Hindlimb muscle (tissue), 1 donor: ENCODE data around the gene ST6GALNAC1. TPM values are rescaled to one million over a fixed set of nuclear protein-coding genes. Genes with fewer than 3 reads are reported as not detected.
"Not testable (repeated sequence)": the region's sequence is repeated elsewhere in the genome, so short reads cannot be mapped to it uniquely, and the experiment has no call there.

Experiments used
- DNase-seq: peaks from one replicate; pipeline ENCODE4 v3.0.0-alpha.2; 2013
- polyA plus RNA-seq: library from polyadenylated mRNA; unstranded; fragments of 120-200 nt; gene quantifications from one replicate; pipeline ENCODE4 v1.2.1, GENCODE V29; 2013; ENCODE audit not compliant: insufficient read length

The ST6GALNAC1 gene
- polyA plus RNA-seq, 1 donor, result 0.62 TPM

- not testable (repeated sequence) for DNase-seq
Measured at GRCh38 chr17:76611080-76611749, 32.3 kb downstream of the ST6GALNAC1 start.

GRCh38 chr17:76606685-76607084 is 36.9 kb downstream of the ST6GALNAC1 start:
- DNase-seq, result not testable (repeated sequence)

DNA sequence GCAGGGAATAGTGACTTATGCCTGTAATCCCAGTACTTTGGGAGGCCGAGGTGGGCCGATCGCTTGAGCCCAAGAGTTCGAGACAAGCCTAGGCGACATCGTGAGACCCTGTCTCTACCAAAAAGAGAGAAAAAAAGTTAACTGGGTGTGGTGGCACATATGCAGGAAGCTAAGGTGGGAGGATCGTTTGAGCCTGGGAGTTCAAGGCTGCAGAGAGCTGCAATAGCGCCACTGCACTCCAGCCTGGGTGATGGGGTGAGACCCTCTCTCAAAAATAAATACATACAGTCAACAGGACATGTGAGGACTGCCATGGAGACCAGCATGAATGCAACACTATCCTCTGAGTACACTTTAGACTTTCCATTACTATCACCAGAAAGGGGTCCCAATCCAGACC is 42.5 kb downstream of the ST6GALNAC1 start:
- no peak for DNase-seq

GRCh38 chr17:76599694-76600460 is 43.7 kb downstream of the ST6GALNAC1 start:
- no peak for DNase-seq

DNA sequence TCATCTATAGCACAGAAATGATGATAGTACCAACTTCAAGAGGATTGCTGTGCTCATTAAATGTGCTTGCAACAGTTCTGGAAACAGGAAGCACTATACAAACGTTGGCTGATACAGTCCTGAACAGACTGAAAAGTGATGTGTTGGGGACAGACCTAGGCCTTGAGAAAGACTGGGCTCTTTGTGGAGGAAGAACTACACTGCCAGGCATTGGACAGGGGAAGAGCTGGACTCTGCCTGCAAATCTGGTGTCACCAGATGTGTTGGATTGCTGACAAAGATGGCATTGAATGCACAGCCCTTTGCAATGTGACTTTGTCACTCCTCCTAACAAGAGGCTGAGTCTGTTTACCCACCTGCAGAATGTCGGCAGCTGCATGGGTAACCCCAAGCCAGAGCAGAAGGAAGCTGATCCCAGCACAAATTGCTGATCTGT is 45.5 kb downstream of the ST6GALNAC1 start:
- no peak for DNase-seq

GRCh38 chr17:76597156-76598003 is 46.2 kb downstream of the ST6GALNAC1 start:
- DNase-seq, result no peak

DNA sequence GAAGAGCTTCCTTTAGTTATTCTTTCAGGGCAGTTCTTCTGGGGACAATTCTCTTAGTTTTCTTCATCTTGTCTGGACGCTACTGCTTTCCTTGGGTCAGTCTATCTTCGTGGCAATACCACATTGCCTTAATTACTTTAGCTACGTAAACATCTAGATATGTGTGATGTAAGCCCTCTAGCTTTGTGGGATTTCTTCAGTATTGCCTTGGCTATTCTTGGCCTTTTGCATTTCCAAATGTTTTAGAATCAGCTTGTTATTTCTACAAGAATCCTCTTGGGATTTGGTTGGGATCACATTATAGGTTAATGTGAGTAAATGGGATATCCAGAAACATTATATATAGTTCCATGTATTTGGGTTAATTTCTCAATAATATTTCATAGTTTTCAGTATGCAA is 48.9 kb downstream of the ST6GALNAC1 start:
- no peak for DNase-seq

- no peak for DNase-seq
Measured at GRCh38 chr17:76593959-76594358, 49.6 kb downstream of the ST6GALNAC1 start.

DNA sequence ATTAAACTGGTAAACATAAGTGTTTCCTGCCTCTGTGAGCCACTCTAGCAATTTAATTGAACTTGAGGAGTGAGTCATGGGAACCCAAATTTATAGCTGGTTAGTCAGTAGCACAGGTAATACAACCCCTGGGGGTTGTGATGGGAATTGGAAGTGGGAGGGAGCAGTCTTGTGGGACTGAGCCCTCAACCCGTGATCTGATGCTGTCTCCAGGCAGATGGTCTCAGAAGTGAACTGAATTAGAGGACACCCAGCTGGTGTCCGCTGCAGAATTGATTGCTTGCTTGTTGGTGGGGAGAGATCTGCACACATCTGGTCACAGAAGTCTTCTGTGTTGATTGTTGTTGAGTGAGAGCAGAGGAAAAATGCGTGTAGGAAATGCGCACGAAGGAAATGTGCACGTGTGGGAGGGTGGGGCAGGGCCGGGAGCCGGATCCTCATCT is 50.2 kb downstream of the ST6GALNAC1 start:
- no peak for DNase-seq

DNA sequence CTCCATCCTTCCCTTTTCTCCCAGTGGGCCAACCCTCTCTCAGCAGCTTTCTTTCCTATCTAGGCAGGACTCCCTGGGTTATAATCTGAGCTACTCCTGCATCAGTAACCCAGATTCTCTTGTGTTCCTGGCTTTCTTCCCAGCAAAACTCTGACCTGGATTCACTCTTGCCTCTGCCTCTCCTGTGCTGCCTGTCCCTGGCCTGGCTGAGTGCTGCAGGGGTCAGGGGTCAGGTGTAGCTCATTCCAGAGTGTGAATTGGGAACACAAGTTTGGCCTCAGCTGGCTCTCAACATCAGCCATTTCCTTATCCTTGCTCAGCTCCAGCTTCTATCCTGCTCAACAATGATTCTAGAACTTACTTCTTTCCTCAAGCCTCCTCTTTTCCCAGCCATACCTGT is 55.4 kb downstream of the ST6GALNAC1 start:
- DNase-seq, result no peak

GRCh38 chr17:76586741-76587487 is 56.6 kb downstream of the ST6GALNAC1 start:
- no peak for DNase-seq

DNA sequence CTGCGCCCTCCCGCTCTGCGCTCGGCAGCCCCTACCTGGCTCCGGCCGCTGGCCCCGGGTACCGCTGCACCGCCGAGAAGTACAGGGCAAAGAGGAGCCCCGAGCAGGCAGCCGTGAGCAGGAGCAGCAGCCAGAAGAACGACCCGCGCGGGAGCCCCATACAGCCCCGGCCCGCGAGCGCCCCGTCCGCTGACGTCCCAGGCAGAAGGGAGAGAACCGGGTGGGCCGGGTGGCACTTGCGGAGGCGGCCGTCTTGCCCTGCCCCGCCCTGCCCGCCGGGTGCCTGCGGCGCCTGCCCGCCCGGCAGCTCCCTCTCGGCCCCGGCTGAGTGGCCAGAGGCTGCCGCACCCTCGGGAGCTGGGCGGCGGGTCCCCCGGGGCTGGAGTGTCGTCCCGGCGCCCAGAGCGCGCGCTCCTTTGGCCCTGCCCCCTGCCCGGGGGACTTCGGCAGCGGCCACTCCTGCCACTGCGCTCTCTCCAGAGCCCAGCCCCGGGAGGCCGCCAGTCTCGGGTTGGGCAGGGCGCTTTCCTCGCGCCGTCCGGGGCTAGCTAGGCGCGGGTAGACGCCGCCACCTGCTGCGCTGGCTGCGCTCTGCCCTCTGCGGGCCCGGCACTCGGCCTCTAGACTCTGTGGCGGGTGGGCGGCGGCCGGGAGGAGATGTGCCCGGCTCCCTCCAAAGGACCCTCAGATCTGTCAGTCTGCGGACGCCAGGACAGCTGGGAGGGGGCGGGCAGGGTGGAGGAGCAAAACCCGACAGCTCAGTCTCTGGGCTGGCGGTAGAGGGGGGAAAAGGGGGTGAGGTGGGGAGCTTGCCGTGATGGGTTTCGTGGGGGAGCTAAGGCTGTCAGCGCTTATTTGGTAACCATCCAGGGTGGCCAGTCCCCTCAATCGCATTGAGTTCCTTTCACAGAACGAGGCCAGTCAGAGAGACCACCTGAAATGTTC is 57.6 kb downstream of the ST6GALNAC1 start, which contains the start of gene ST6GALNAC2:
TSS of gene ST6GALNAC2 (minus strand) at position 212 of the 945 bp plus-strand sequence. CDS start at position 160, 52 bp downstream.
- no peak for DNase-seq

DNA sequence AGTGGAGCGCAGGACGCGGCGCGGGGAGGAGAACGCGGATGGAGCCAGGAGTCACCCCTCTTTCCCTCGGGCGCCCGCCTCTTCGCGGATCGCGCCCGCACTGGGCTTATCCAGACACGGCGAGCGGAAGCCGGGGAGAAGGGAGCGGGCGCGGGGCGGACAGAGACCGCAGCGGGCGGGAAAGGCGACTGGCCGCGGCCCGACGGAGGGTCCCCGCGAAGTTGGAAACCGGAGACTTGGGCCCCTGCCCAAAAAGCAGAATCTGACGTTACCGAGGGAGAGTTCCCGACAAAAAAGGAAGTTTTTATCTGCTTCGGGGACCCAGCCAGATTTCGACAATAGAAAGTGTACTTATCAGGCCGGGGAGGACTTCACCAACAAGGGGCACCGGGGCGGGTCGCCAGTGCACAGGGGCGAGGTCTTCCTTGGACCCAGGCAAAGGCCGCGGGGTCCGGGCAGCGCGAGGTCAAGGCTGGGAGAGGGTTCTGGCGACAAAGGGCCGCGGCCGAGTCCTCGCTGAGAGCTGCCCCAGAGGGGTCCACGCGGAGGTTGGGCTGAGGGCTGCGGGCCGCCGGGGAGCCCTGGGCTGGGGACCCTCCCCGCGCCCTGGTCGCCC is 58.4 kb downstream of the ST6GALNAC1 start:
- DNase-seq, result peak; percentile 34

DNA sequence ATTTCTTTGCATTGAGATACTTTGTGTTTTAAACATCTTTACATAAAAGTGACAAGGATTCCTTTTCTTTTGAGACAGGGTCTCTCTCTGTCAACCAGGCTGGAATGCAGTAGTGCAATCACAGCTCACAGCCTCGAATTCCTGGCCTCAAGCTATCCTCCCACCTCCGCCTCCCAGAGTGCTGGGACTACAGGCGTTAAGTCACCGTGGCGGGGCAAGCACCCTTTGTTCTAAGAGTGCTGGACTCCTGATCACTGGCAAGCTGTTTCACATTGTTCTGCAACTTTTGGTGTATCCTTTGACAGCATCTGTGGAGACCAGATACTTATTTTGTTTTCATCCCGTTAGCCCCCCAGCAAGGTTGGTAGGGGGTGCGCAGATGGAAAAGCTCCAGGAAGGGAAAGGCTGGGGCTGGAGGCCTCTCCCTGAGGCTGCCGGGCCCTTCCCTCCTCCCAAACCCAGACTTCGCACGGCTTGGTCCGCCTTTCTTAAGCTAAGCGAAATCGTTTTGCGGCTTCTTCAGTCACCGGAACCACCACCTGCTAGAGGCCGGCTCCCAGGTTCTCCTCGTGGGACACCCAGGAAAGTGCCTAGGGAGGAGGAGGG is 59.0 kb downstream of the ST6GALNAC1 start:
- no peak for DNase-seq

GRCh38 chr17:76582660-76583059 is 60.9 kb downstream of the ST6GALNAC1 start:
- DNase-seq, result no peak

DNA sequence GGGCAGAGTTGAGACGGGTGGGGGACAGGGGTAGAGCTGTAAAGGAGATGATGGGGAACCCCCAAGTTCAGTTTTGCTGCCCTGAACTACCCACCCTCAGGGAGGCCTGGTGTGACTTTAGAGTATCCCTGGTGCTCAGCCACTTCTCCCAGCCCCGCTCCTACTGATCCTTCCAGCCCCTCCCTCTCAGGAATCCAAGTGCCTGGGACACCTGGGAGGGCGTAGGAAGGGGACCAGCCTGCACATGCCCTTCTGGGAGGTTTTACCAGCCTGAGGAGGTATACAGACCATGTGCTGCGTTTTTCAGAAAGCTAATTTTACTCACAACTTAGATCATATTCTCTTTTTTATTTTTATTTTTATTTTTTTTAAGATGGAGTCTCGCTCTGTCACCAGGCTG is 62.0 kb downstream of the ST6GALNAC1 start:
- DNase-seq, result no peak

DNA sequence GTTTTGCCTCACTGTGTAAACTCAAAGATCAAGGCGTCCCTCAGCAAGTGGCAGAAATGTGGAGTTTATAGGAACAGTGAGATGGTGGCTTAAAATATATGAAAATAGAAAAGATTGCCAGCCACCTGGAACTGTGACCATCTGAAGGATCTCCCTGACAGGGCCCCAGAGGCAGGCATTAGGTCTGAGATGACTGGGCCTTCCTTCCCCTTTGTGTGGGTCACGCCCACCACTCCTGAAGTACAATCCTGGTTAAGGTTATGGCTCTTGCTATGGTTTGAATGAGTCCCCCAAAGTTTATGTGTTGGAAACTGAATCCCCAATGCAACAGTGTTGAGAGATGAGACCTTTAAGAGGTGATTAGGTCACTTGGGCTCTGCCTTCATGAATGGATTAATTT is 64.3 kb downstream of the ST6GALNAC1 start:
- no peak for DNase-seq

DNA sequence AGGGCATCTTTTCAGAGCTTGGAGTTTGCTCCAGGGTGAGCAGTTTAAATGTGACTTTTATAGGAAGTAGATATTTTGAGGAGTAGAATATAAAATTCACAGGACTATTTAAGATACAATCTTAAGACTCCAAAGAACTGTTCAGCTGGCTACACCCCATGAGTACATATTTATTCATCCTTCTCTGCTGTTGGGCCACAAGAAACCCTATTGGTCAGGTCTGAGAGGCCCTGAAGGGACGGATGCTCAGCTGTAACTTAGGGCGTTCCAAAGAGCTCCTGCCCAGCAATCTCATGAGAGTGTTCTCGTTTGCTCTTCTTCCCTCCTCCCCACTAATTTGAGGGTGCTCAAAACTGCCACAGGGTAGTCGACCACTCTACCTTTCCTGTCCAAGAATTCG is 65.2 kb downstream of the ST6GALNAC1 start:
- no peak for DNase-seq

- DNase-seq, result no peak
Measured at GRCh38 chr17:76577876-76578275, 65.7 kb downstream of the ST6GALNAC1 start.

GRCh38 chr17:76576189-76576588 is 67.4 kb downstream of the ST6GALNAC1 start:
- DNase-seq, result no peak
